ENCODE data around the gene RNF166.
A peak's percentile ranks its signal among the peaks of the same experiment; 100 is the strongest.

The RNF166 gene

DNA sequence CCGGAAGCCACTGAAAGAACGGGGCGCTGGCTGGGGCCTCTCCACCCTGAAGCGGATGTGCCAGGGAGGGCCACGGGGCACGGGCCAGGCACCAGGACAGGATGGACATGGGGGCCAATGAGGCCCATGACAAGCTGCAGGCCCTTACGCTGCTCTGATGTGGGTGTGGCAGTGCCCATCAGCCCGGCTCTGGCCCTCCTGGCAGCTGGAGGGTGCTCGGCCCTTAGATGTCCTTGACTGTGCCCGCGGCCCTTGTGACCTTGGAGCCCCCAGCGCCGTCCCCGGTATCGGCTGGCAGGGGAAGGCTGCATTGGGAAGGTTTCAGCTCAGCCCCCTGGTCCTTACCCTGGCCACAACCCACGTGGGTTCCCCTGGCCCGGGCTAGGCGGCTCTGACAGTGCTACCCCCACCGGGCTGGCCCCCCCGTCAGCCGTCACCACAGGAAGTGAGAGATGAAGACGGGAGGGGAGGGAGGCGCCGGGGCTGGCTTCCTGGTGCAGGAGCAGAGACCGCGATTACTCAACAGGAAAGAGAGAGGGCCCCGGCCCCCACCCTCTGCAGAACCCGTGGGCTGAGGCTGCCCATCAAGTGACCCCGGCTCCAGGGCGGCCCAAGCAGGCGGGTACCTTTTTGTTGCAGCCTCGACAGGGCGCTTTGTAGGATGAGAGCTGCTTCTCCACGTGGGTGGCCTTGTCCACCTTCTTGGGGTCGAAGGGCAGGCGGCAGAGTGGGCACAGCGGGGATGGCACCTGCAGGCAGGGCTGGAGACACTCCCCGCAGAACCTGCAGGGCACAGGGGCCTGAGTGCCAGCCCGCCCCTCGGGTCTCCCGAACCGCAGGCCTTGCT, 5.3 kb downstream of the RNF166 start:
- no peak for TF ChIP-seq CTCF (IDR thresholded peaks at IDR 0.05; ENCODE audit: low read depth, low read length)
- no peak overlapping the region for H3K4me3 ChIP-seq (replicated peaks in 1 of 2; ENCODE audit: low read depth in 2 of 2, low read length in 2 of 2)
- peak; percentile 89 to 95 for DNase-seq (ENCODE audit: low read depth in 2 of 2)

GRCh38 chr16:88700322-88700635, 5.9 kb downstream of the RNF166 start:
- no peak for DNase-seq (ENCODE audit: low read depth in 2 of 2)
- H3K4me3 ChIP-seq (replicated peaks in 1 of 2; ENCODE audit: low read depth in 2 of 2, low read length in 2 of 2) = no peak overlapping the region
- no peak for TF ChIP-seq CTCF (IDR thresholded peaks at IDR 0.05; ENCODE audit: low read depth, low read length)

DNA sequence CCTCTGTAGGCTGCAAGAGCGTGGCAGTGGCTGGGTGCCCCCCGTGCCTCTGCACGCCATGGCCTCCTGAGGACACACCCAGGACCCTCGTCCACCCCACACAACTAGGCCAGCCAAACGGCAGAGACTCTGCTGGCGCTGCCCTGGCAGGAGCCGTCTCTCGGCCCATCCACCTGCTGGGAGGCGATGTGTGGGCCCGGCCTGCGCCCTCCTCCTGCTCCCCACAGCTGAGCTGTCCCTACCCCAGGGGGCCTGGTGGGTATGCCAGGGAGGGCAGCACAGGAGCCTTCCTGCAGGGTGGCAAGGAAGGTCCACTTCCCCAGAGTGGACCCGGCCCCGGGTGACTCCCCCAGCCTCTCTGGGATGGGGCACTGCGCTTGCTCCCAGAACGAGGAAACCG, 7.0 kb downstream of the RNF166 start:
- TF ChIP-seq CTCF (IDR thresholded peaks at IDR 0.05; ENCODE audit: low read depth, low read length) = no peak
- DNase-seq (ENCODE audit: low read depth in 2 of 2) = no peak
- H3K4me3 ChIP-seq (replicated peaks in 1 of 2; ENCODE audit: low read depth in 2 of 2, low read length in 2 of 2) = no peak overlapping the region

DNA sequence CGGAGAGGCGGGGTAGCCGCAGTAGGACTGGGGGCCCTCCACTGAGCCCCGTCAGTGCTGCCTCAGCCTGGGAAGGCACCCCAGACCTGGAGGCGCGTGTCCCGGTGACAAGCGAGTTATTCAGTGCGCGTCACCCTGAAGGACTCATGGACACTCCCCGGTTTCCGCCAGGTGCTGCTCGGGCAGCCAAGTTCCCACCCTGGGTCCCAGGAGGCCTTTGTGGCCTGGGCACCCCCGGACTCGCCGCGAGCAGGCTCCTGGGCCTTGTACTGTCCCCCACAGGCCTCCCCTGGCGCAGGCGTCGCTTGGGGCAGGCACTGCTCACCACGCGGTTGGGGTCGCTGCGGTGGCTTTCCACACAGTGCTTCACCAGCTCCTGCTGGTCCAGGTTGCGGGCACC, 7.6 kb downstream of the RNF166 start:
- TF ChIP-seq CTCF (IDR thresholded peaks at IDR 0.05; ENCODE audit: low read depth, low read length) = no peak
- no peak for DNase-seq (ENCODE audit: low read depth in 2 of 2)
- no peak overlapping the region for H3K4me3 ChIP-seq (replicated peaks in 1 of 2; ENCODE audit: low read depth in 2 of 2, low read length in 2 of 2)

GRCh38 chr16:88697831-88698615, 8.2 kb downstream of the RNF166 start:
- no peak for DNase-seq (ENCODE audit: low read depth in 2 of 2)
- no peak overlapping the region for H3K4me3 ChIP-seq (replicated peaks in 1 of 2; ENCODE audit: low read depth in 2 of 2, low read length in 2 of 2)
- TF ChIP-seq CTCF (IDR thresholded peaks at IDR 0.05; ENCODE audit: low read depth, low read length) = peak; percentile 19

DNA sequence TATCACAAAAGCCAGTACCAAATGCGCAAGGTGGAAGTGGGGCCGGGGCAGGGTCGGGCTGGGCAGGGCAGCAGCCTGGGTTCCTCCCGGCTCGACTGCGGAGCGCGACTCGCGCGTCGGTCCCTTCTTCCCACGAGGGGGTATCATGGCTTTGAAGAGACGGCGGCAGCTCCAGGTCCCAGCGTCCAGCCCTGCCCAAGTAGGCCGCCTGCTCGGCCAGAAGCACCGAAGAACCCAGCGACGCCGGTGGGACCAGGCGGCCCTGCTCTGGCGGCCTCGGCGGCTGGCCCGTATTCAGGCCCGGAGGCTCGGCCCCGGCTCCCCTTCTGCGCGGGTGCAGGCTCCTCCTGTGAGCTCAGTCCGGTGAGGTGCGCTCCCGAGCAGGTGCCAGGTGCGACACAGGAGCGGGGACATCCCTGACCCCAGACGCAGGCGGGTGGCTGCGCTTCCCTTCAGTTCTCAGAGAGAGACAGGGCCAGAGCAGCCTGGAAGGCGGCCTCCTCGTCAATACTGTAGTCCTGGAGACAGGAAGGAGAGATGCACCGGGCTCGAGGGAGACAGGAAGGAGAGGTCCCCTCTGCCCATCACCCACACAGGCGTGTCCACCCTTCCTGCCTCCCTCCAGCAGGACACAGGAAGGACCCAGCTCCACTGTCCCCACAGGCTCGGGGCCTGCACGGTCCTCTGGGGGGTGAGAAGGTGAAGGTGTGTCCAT, 8.9 kb downstream of the RNF166 start:
- TF ChIP-seq CTCF (IDR thresholded peaks at IDR 0.05; ENCODE audit: low read depth, low read length) = no peak
- DNase-seq (ENCODE audit: low read depth in 2 of 2) = no peak
- no peak overlapping the region for H3K4me3 ChIP-seq (replicated peaks in 1 of 2; ENCODE audit: low read depth in 2 of 2, low read length in 2 of 2)
